GM12878 (cell line): Measurements from ENCODE around the gene FILIP1L.

ENCODE experiments used
- CTCF ChIP-seq, 3 experiments: IDR thresholded peaks in 2 of 3; conservative IDR thresholded peaks in 1 of 3; 2 replicates each; pipeline ENCODE4 v1.5.1; 2011; ENCODE audit warnings: low read depth in 3 of 3, low read length in 3 of 3, mild to moderate bottlenecking in 3 of 3, control low read depth in 2 of 3, moderate library complexity in 2 of 3, inconsistent platforms in 1 of 3, mixed read lengths in 1 of 3; ENCODE audit not compliant: control insufficient read depth in 2 of 3, insufficient read depth in 1 of 3; ENCODE audit errors: extremely low read depth in 1 of 3
- EP300 ChIP-seq, 2 experiments: fragments of 150-350 bp in 1 of 2; IDR thresholded peaks; 2 replicates each; pipeline ENCODE4 v1.6.1; 2011 to 2012; ENCODE audit warnings: low read depth in 2 of 2, low read length in 2 of 2, borderline replicate concordance in 1 of 2, improper control_type of control experiment in 1 of 2, inconsistent platforms in 1 of 2; ENCODE audit not compliant: control insufficient read depth in 1 of 2
- ESRRA ChIP-seq: IDR thresholded peaks from 2 replicates; pipeline ENCODE4 v1.6.1; 2012; ENCODE audit warnings: mild to moderate bottlenecking, low read length, improper control_type of control experiment
- HSF1 ChIP-seq: fragments of 150-350 bp; IDR thresholded peaks from 2 replicates; pipeline ENCODE4 v1.6.1; 2014; ENCODE audit warnings: mild to moderate bottlenecking, low read depth, low read length
- IRF5 ChIP-seq: fragments of 450-650 bp; IDR thresholded peaks from 2 replicates; pipeline ENCODE4 v1.6.1; 2017; ENCODE audit warnings: borderline replicate concordance
- NBN ChIP-seq: fragments of 450-650 bp; IDR thresholded peaks from 2 replicates; pipeline ENCODE4 v1.6.1; 2016
- NRF1 ChIP-seq: conservative IDR thresholded peaks from 2 replicates; pipeline ENCODE4 v1.6.1; 2011; ENCODE audit warnings: mild to moderate bottlenecking, low read depth, low read length, improper control_type of control experiment
- POLR2A ChIP-seq: IDR thresholded peaks from 2 replicates; pipeline ENCODE4 v1.6.1; 2011; ENCODE audit warnings: low read depth, mild to moderate bottlenecking, low read length
- RAD21 ChIP-seq: IDR thresholded peaks from 2 replicates; pipeline ENCODE4 v1.6.1; 2011; ENCODE audit warnings: mild to moderate bottlenecking, low read depth, low read length, moderate library complexity; ENCODE audit not compliant: insufficient read depth
- SPI1 ChIP-seq: IDR thresholded peaks from 2 replicates; pipeline ENCODE4 v1.6.1; 2011; ENCODE audit warnings: low read depth, mild to moderate bottlenecking, low read length, moderate library complexity, borderline replicate concordance; ENCODE audit not compliant: insufficient read depth
- TF ChIP-seq, protein P1 (sequence below): IDR thresholded peaks from 2 replicates; pipeline ENCODE4 v1.6.1; 2011; ENCODE audit warnings: low read depth, low read length, improper control_type of control experiment, borderline replicate concordance

DNA sequence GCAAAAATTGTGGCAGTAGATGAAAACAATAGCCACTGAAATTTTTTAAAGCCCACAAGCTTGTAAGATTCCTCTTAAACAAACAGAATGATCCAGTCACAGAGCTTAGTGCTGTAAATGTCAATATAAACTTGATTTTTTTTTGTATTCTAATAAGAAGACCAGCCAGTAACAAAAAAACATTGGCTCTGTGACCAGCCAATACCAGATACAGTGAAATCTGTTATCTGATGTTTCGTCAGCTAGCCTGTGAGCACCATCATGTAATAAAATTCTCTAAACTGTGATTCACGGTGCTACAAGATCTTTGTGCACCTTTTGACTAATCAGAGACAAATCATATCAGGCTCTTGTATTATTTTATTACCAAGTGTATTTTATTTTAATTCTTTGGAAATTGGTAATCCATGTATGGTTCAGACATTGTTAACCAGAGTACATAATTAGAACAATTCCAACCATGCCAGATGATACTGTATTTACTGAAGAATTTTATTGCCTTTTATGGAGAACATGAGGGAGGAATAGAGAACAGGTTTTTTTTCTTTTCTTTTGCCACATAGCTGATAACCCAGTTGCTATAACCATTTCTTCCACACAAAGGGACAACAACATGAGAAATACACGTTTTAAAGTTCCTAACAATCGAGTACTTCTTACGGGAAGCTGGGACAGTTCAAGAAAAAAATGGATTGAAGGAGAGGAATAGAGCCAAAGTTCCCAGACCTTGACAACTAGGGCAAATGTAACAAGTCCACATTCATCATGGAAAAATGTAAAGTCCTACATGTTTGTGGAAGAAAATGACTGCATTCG, 71.9 kb downstream of the FILIP1L start:
- no peak for TF ChIP-seq CTCF (IDR thresholded peaks at IDR 0.05 in 2 of 3, conservative IDR thresholded peaks at IDR 0.05 in 1 of 3; ENCODE audit: control insufficient read depth in 2 of 3, extremely low read depth in 1 of 3, insufficient read depth in 1 of 3, low read depth in 3 of 3, low read length in 3 of 3)
- TF ChIP-seq NBN: no peak
- TF ChIP-seq RAD21: no peak
- TF ChIP-seq, protein P1, sequence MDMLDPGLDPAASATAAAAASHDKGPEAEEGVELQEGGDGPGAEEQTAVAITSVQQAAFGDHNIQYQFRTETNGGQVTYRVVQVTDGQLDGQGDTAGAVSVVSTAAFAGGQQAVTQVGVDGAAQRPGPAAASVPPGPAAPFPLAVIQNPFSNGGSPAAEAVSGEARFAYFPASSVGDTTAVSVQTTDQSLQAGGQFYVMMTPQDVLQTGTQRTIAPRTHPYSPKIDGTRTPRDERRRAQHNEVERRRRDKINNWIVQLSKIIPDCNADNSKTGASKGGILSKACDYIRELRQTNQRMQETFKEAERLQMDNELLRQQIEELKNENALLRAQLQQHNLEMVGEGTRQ: no peak
- no peak for TF ChIP-seq EP300 (IDR thresholded peaks at IDR 0.05; ENCODE audit: borderline replicate concordance in 1 of 2, control insufficient read depth in 1 of 2, low read depth in 2 of 2, low read length in 2 of 2)
- no peak for TF ChIP-seq SPI1
- TF ChIP-seq HSF1: no peak
- TF ChIP-seq NRF1: no peak
- TF ChIP-seq IRF5: no peak
- no peak for TF ChIP-seq ESRRA
- no peak for TF ChIP-seq POLR2A
